Kidney epithelial cell (primary cell): ENCODE data around the gene FABP2. TPM values are rescaled to one million over a fixed set of nuclear protein-coding genes. Genes with fewer than 3 reads are reported as not detected.
A peak's percentile ranks its signal among the peaks of the same experiment; 100 is the strongest.

ENCODE experiments used
- DNase-seq: peaks from one replicate; pipeline ENCODE4 v3.0.0-alpha.2; 2010; ENCODE audit warnings: low read depth
- H3K27me3 ChIP-seq: 2 replicates; pipeline ENCODE4 v1.6.0; 2011; ENCODE audit warnings: low read length; ENCODE audit not compliant: control insufficient read depth, insufficient read depth
- H3K36me3 ChIP-seq: 2 replicates; pipeline ENCODE4 v1.5.1; 2011; ENCODE audit warnings: low read length; ENCODE audit not compliant: control insufficient read depth, insufficient read depth
- H3K4me3 ChIP-seq: 2 replicates; pipeline ENCODE4 v1.5.1; 2011; ENCODE audit warnings: low read depth, mild to moderate bottlenecking, control low read depth, low read length
- CTCF ChIP-seq: IDR thresholded peaks from 2 replicates; pipeline ENCODE4 v1.5.1; 2011; ENCODE audit warnings: mild to moderate bottlenecking, moderate library complexity, low read length, control low read depth, inconsistent platforms; ENCODE audit not compliant: insufficient read depth, poor library complexity, severe bottlenecking
- total RNA-seq: library from RNA; depleted of rRNA; stranded (reverse); fragments of >200 nt; gene quantifications from 2 replicates; pipeline ENCODE4 v1.2.3, GENCODE V29; 2015

Gene FABP2
- total RNA-seq, 1 donor from 2014 or later: not detected

- Histone ChIP-seq H3K4me3 (no peak overlapping the region), H3K27me3 (no peaks in the 10 kb centered on the region), H3K36me3 (no peaks in the 10 kb centered on the region)
- DNase-seq: peak; percentile 12
- TF ChIP-seq CTCF: peak; percentile 43
Measured at GRCh38 chr4:119314356-119314755, 7.6 kb downstream of the FABP2 start.

- H3K27me3 ChIP-seq: no peaks in the 10 kb centered on the region
- no peak for TF ChIP-seq CTCF
- H3K36me3 ChIP-seq: no peaks in the 10 kb centered on the region
- no peak for DNase-seq
- H3K4me3 ChIP-seq: no peak overlapping the region
Measured at GRCh38 chr4:119313237-119313636, 8.7 kb downstream of the FABP2 start.

GRCh38 chr4:119310826-119311225, 11.1 kb downstream of the FABP2 start:
- Histone ChIP-seq H3K36me3 (no peaks in the 10 kb centered on the region), H3K27me3 (no peaks in the 10 kb centered on the region), H3K4me3 (no peak overlapping the region)
- no peak for TF ChIP-seq CTCF
- DNase-seq: no peak

GRCh38 chr4:119307606-119308005, 14.3 kb downstream of the FABP2 start:
- H3K4me3 ChIP-seq: no peak overlapping the region
- no peaks in the 10 kb centered on the region for H3K36me3 ChIP-seq
- no peak for DNase-seq
- no peaks in the 10 kb centered on the region for H3K27me3 ChIP-seq
- TF ChIP-seq CTCF: no peak

GRCh38 chr4:119304431-119304830, 17.5 kb downstream of the FABP2 start:
- Histone ChIP-seq H3K27me3 (no peaks in the 10 kb centered on the region), H3K36me3 (no peaks in the 10 kb centered on the region), H3K4me3 (no peak overlapping the region)
- no peak for DNase-seq
- TF ChIP-seq CTCF: no peak

- no peak for TF ChIP-seq CTCF
- H3K27me3 ChIP-seq: no peaks in the 10 kb centered on the region
- no peak for DNase-seq
- H3K4me3 ChIP-seq: no peak overlapping the region
- H3K36me3 ChIP-seq: no peaks in the 10 kb centered on the region
Measured at GRCh38 chr4:119303587-119304305, 18.2 kb downstream of the FABP2 start.
